ENCODE results near the gene L1TD1.
"Not testable (repeated sequence)": the region's sequence is repeated elsewhere in the genome, so short reads cannot be mapped to it uniquely, and the experiment has no call there.

Gene L1TD1

GRCh38 chr1:62194651-62195544, at the start of gene L1TD1:
Gene L1TD1, plus strand, starts transcription at chr1:62194849. Its CDS starts 11,780 bp downstream, at chr1:62206629.
- TF ChIP-seq CTCF (IDR thresholded peaks at IDR 0.05; ENCODE audit: control insufficient read depth, insufficient read depth, low read depth, low read length, missing control alignments): no peak
- H3K4me3 ChIP-seq (ENCODE audit: control insufficient read depth, low read depth, low read length): no peak within 1 kb of the TSS
- no peak for DNase-seq (ENCODE audit: low read depth)

- H3K4me3 ChIP-seq (ENCODE audit: control insufficient read depth, low read depth, low read length): no peak overlapping the region
- no peak for TF ChIP-seq CTCF (IDR thresholded peaks at IDR 0.05; ENCODE audit: control insufficient read depth, insufficient read depth, low read depth, low read length, missing control alignments)
- no peak for DNase-seq (ENCODE audit: low read depth)
Observed at GRCh38 chr1:62159940-62160348, 34.7 kb upstream of the L1TD1 start.

GRCh38 chr1:62161711-62162110, 32.9 kb upstream of the L1TD1 start:
- H3K4me3 ChIP-seq (ENCODE audit: control insufficient read depth, low read depth, low read length): no peak overlapping the region
- DNase-seq (ENCODE audit: low read depth): no peak
- no peak for TF ChIP-seq CTCF (IDR thresholded peaks at IDR 0.05; ENCODE audit: control insufficient read depth, insufficient read depth, low read depth, low read length, missing control alignments)

DNA sequence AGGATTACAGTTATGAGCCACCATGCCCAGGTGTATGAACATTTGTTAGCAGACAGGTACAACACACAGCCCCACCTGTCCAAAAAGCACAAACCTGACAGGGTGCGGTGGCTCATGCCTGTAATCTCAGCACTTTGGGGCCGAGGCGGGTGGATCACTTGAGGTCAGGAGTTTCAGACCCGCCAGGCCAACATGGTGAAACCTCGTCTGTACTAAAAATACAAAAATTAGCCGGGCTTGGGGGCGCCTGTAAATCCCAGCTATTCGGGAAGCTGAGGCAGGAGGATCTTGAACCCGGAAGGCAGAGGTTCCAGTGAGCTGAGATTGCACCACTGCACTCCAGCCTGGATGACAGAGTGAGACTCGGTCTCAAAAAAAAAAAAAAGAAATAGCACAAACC, 24.3 kb upstream of the L1TD1 start:
- DNase-seq (ENCODE audit: low read depth): not testable (repeated sequence)

DNA sequence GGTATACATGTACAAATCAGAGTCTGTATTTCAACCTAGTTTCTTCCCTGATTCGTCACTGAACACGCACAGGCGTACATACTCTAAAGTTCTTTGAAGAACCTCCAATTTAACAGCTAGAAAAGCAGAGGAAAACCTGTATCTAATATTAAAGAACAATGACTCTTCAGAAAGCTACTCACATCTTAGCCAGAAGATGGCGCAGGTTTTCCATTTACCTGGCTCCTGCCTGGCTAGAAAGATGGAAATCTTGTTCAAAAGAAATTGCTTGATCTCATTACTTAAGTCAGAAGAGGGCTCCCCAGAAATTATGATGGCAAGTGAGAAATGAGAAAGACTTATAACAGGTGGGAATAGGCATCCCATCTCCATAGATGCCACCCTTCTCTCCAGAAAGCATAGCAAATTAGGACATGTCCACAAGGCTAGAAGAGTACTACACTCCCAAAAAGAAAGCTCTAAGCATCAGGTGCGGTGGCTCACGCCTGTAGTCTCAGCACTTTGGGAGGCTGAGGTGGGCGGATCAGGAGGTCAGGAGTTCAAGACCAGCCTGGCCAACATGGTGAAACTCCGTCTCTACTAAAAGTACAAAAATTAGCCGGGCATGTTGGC, 19.0 kb upstream of the L1TD1 start:
- DNase-seq (ENCODE audit: low read depth): peak; percentile 10
- no peak overlapping the region for H3K4me3 ChIP-seq (ENCODE audit: control insufficient read depth, low read depth, low read length)
- TF ChIP-seq CTCF (IDR thresholded peaks at IDR 0.05; ENCODE audit: control insufficient read depth, insufficient read depth, low read depth, low read length, missing control alignments): peak; percentile 82

More for the DNA sequence above, 24.3 kb upstream of the L1TD1 start:
- H3K4me3 ChIP-seq (ENCODE audit: control insufficient read depth, low read depth, low read length): not testable (repeated sequence)

DNA sequence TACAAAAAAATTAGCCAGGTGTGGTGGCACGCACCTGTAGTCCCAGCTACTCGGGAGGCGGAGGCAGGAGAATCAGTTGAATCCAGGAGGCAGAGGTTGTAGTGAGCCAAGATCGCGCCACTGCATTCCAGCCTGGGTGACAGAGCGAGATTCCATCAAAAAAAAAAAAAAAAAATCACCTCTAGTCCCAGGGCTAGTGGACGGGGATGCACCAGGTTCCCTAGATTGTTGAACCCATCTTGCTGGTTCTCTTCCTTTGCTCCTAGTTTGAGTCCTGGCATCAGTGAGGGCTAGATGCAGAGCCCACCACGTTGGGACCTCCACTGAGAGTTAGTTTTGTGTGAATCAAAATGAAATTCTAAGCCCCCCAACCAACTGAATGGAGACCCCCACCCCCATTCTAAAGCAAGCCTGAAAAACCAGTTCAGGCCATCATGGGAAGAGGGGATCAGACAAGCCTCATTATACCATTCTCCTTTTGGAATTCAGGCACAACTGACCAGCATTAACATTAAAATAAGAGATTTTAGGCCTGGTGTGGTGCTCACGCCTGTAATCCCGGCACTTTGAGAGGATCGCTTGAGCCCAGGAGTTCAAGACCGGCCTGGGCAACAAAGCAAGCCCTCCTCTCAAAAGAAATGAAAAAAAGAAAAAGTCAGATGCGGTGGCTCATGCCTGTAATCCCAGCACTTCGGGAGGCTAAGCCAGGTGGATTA, 17.9 kb upstream of the L1TD1 start:
- TF ChIP-seq CTCF (IDR thresholded peaks at IDR 0.05; ENCODE audit: control insufficient read depth, insufficient read depth, low read depth, low read length, missing control alignments): no peak
- no peak overlapping the region for H3K4me3 ChIP-seq (ENCODE audit: control insufficient read depth, low read depth, low read length)

More for the DNA sequence above, 17.9 kb upstream of the L1TD1 start:
- DNase-seq (ENCODE audit: low read depth): no peak

All from AG09309 (cell line).